Transverse colon (tissue), 3 donors: ENCODE results near the gene RSPH3.

ENCODE experiments used
- POLR2A ChIP-seq: fragments of 450-650 bp; IDR thresholded peaks from one replicate; pipeline ENCODE4 v1.6.1; 2016; ENCODE audit warnings: antibody characterized with exemption, mild to moderate bottlenecking, moderate library complexity
- TF ChIP-seq, protein P1 (sequence below), 5 experiments: fragments of 200-600 bp in 3 of 5; fragments of 450-650 bp in 2 of 5; sonication (generic) in 3 of 5; IDR thresholded peaks; 1 replicate in 2 of 5; 2 replicates in 3 of 5; pipeline ENCODE4 v1.5.1; 2016 to 2017; ENCODE audit warnings: antibody characterized with exemption in 5 of 5, inconsistent platforms in 3 of 5, mild to moderate bottlenecking in 2 of 5, moderate library complexity in 1 of 5

DNA sequence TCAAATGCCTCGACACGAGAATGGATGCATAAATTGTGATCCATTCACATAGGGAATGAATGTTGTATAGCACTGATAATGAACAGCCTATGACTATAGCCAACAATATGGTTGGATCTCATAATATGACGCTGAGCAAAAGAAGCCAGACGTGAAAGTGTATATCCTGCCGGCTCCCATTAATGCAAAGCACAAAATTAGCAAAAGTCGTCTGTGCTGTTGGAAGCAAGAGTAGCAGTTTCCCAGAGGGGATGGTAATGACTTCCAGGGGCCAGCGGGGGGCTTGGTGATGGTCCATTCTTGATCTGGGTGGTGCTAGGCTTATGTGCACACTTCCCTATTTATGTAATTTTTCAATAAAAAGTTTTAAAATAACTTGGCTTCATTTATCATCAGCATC is 45.8 kb upstream of the RSPH3 start:
- TF ChIP-seq POLR2A: no peak
- TF ChIP-seq, protein P1, sequence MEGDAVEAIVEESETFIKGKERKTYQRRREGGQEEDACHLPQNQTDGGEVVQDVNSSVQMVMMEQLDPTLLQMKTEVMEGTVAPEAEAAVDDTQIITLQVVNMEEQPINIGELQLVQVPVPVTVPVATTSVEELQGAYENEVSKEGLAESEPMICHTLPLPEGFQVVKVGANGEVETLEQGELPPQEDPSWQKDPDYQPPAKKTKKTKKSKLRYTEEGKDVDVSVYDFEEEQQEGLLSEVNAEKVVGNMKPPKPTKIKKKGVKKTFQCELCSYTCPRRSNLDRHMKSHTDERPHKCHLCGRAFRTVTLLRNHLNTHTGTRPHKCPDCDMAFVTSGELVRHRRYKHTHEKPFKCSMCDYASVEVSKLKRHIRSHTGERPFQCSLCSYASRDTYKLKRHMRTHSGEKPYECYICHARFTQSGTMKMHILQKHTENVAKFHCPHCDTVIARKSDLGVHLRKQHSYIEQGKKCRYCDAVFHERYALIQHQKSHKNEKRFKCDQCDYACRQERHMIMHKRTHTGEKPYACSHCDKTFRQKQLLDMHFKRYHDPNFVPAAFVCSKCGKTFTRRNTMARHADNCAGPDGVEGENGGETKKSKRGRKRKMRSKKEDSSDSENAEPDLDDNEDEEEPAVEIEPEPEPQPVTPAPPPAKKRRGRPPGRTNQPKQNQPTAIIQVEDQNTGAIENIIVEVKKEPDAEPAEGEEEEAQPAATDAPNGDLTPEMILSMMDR (IDR thresholded peaks at IDR 0.05): no peak
